ENCODE data around the gene SLC2A9. TPM values are rescaled to one million over a fixed set of nuclear protein-coding genes. Genes with fewer than 3 reads are reported as not detected.

SLC2A9 gene
- total RNA-seq, 1 donor from 2014 or later = 19.0 TPM

DNA sequence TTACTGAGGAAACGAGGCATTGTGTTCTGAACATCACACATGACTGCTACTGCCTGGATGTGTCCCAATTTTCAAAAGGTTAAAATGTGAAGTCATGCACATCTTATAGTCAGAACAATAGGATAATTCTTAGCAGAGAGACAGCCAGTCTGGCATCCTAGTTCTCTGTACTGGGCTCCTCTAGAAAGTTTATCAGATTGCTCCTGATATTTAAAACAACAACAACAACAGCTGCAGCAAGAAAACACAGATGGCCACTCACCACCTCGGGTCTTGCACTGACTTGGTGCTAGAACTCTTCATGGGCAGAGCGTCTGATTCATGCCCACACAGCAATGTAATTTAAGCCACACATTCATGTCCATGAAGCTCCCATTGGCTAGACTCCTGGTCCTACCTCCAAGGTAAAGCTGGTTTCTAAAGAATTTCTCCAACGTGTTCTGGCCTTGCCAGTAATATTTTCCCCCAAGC, 33.3 kb upstream of the SLC2A9 start:
- DNase-seq = no peak
- no peak for TF ChIP-seq CTCF (IDR thresholded peaks at IDR 0.05)
- ATAC-seq = no peak
- intact Hi-C loops (cut with DNase I) = no loop called here
- Histone ChIP-seq H3K27ac (no peak overlapping the region), H3K4me1 (no peaks in the 10 kb centered on the region), H3K27me3 (no peaks in the 10 kb centered on the region), H3K36me3 (no peaks in the 10 kb centered on the region), H3K4me3 (no peak overlapping the region), H3K9me3 (no peaks in the 10 kb centered on the region)

- H3K36me3 ChIP-seq = no peaks in the 10 kb centered on the region
- H3K27ac ChIP-seq = no peak overlapping the region
- no peaks in the 10 kb centered on the region for H3K4me1 ChIP-seq
- ATAC-seq (no peak), DNase-seq (no peak)
- no peak overlapping the region for H3K4me3 ChIP-seq
- TF ChIP-seq CTCF (IDR thresholded peaks at IDR 0.05) = no peak
- H3K9me3 ChIP-seq = no peaks in the 10 kb centered on the region
- no peaks in the 10 kb centered on the region for H3K27me3 ChIP-seq
- intact Hi-C loops (cut with DNase I) = no loop called here
Measured at GRCh38 chr4:10053635-10054453, 32.5 kb upstream of the SLC2A9 start.

DNA sequence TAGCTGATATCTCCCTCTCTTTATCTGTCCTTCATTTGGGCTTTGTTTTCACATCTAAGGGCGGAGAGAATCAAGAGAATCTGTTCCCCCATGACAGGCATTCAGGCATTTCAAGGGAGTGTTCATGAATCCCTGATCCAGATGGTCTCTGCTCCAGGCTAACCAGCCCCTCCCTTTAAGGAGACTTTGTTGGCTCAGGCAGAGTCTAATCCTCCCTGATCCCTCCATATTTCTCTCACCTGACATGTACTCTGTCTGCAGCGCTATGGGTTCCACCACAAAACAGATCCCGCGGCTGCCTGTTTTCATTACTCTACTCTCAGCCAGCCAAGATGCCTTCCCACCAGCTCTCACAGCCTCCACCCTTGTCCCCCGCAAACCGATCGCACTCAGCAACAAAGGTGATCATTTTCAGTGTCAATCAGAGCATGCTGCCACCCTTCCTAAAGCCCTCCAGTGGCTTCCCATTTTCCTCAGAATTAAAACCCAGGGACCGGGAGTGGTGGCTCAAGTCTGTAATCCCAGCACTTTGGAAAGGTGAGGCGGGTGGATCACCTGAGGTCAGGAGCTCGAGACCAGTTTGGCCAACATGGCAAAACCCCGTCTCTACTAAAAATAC, 30.3 kb upstream of the SLC2A9 start:
- H3K27me3 ChIP-seq = no peaks in the 10 kb centered on the region
- no peak for TF ChIP-seq CTCF (IDR thresholded peaks at IDR 0.05)
- intact Hi-C loops (cut with DNase I) = no loop called here
- ATAC-seq (no peak), DNase-seq (no peak)
- no peaks in the 10 kb centered on the region for H3K36me3 ChIP-seq
- no peak overlapping the region for H3K27ac ChIP-seq
- H3K4me1 ChIP-seq = no peaks in the 10 kb centered on the region
- no peaks in the 10 kb centered on the region for H3K9me3 ChIP-seq
- no peak overlapping the region for H3K4me3 ChIP-seq

GRCh38 chr4:10050721-10051120, 29.4 kb upstream of the SLC2A9 start:
- no peak for DNase-seq
- Histone ChIP-seq H3K27me3 (no peaks in the 10 kb centered on the region), H3K27ac (no peak overlapping the region), H3K9me3 (no peaks in the 10 kb centered on the region), H3K4me3 (no peak overlapping the region), H3K4me1 (no peaks in the 10 kb centered on the region), H3K36me3 (no peaks in the 10 kb centered on the region)
- no peak for ATAC-seq
- intact Hi-C loops (cut with DNase I) = no loop called here
- no peak for TF ChIP-seq CTCF (IDR thresholded peaks at IDR 0.05)

GRCh38 chr4:10050261-10050661, 29.0 kb upstream of the SLC2A9 start:
- ATAC-seq = no peak
- DNase-seq = no peak
- intact Hi-C loops (cut with DNase I) = no loop called here

More at GRCh38 chr4:10050261-10050661, 29.0 kb upstream of the SLC2A9 start:
- no peaks in the 10 kb centered on the region for H3K9me3 ChIP-seq
- H3K4me1 ChIP-seq = no peaks in the 10 kb centered on the region
- H3K4me3 ChIP-seq = no peak overlapping the region
- TF ChIP-seq CTCF (IDR thresholded peaks at IDR 0.05) = no peak
- H3K27me3 ChIP-seq = no peaks in the 10 kb centered on the region
- H3K27ac ChIP-seq = no peak overlapping the region
- H3K36me3 ChIP-seq = no peaks in the 10 kb centered on the region

Data from upper lobe of right lung (tissue), 1 donor.